ENCODE measurements around the gene IRAK1. TPM values are rescaled to one million over a fixed set of nuclear protein-coding genes. Genes with fewer than 3 reads are reported as not detected.

Gene IRAK1
- total RNA-seq, 1 experiment from 2014 or later: 147 TPM

DNA sequence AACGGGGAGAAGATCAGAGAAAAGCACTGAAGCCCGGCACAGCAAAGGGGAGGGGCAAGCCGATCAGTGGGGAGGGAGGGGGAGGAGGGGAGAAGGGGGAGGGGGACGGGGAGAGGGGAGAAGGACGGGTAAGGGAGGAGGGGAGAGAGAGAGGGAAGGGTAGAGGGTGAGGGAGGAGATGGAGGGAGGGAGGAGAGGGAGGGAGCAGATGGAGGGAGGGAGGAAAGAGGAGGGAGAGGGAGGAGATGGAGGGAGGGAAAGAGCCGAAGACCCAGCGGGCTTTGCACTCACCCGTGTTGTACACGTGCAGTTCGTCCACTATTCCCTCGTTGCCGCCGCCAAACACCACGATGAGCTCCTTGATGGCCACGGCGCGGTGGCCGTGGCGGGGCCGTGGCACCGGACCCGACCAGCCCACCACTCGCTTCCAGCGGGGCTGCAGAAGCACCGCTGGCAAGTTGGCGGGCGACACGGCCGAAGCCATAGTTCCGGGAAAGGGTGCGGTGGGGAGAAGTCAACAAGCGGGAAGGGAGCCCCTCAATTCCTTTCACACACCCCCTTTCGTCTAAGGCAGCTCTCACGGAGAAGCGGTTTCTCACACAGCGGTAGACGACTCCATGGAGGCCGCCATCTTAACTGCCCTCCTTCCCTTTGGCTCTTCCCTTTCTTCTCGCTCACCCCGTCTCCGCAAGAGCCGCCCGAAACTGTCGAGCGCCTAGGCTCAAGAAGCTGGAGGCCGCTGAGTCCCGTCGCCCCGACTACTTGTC is 49.2 kb downstream of the IRAK1 start:
- peaks cover 26% of the 10 kb centered on the region for H3K4me1 ChIP-seq (ENCODE audit: insufficient read depth, low read length, poor library complexity, severe bottlenecking)
- no peaks in the 10 kb centered on the region for H3K36me3 ChIP-seq (ENCODE audit: insufficient read depth, low read length, poor library complexity, severe bottlenecking)
- H3K27me3 ChIP-seq (replicated peaks; ENCODE audit: insufficient read depth, low read depth, low read length, poor library complexity): no peaks in the 10 kb centered on the region
- DNase-seq (ENCODE audit: low spot score): peak; percentile 86
- H3K27ac ChIP-seq (ENCODE audit: low read depth, low read length, poor library complexity, severe bottlenecking): peak overlapping the region; percentile 99
- TSS peak; percentile 49 for BruUV-seq (replicated peaks)
- CTCF ChIA-PET: interaction anchor here (1.4 kb wide), 1 partner anchor 43 kb away, joined by 3 read pairs; no protein-coding TSS in a partner anchor
- H3K4me3 ChIP-seq (ENCODE audit: low read depth, low read length, poor library complexity, severe bottlenecking): peak overlapping the region; percentile 86
- TF ChIP-seq CTCF (conservative IDR thresholded peaks at IDR 0.05; ENCODE audit: low read depth, low read length): no peak
- no peak for TF ChIP-seq EZH2 (IDR thresholded peaks at IDR 0.05; ENCODE audit: borderline replicate concordance, low read depth, low read length, poor library complexity, severe bottlenecking)
- POLR2A ChIA-PET (ENCODE audit: low non-redundant PET): interaction anchor here (0.8 kb wide), 1 partner anchor 400 kb away, joined by 11 read pairs; no protein-coding TSS in a partner anchor
- intact Hi-C loops (cut with micrococcal nuclease; ENCODE audit: unreplicated experiment): loop anchor here (1.0 to 10.0 kb wide), 2 partner anchors 42 to 424 kb away; partner anchors contain the start of gene RPL10
- no peaks in the 10 kb centered on the region for H3K9me3 ChIP-seq (ENCODE audit: low read depth, low read length, poor library complexity, severe bottlenecking)

- TF ChIP-seq EZH2 (IDR thresholded peaks at IDR 0.05; ENCODE audit: borderline replicate concordance, low read depth, low read length, poor library complexity, severe bottlenecking): no peak
- no peak for TF ChIP-seq CTCF (conservative IDR thresholded peaks at IDR 0.05; ENCODE audit: low read depth, low read length)
- no TSS peak for BruUV-seq (replicated peaks)
- H3K27ac ChIP-seq (ENCODE audit: low read depth, low read length, poor library complexity, severe bottlenecking): peak overlapping the region; percentile 72
- ChIA-PET CTCF (interaction anchor here (1.1 to 1.4 kb wide), 2 partner anchors 22 to 44 kb away, joined by 3 read pairs; no protein-coding TSS in a partner anchor), POLR2A (ENCODE audit: low non-redundant PET) (interaction anchor here (0.8 kb wide), 1 partner anchor 401 kb away, joined by 11 read pairs; no protein-coding TSS in a partner anchor)
- H3K27me3 ChIP-seq (replicated peaks; ENCODE audit: insufficient read depth, low read depth, low read length, poor library complexity): no peaks in the 10 kb centered on the region
- H3K9me3 ChIP-seq (ENCODE audit: low read depth, low read length, poor library complexity, severe bottlenecking): no peaks in the 10 kb centered on the region
- DNase-seq (ENCODE audit: low spot score): no peak
- peaks cover 26% of the 10 kb centered on the region for H3K4me1 ChIP-seq (ENCODE audit: insufficient read depth, low read length, poor library complexity, severe bottlenecking)
- intact Hi-C loops (cut with micrococcal nuclease; ENCODE audit: unreplicated experiment): loop anchor here (10.0 kb wide), 1 partner anchor 425 kb away; the partner anchor contains the start of gene RPL10
- no peaks in the 10 kb centered on the region for H3K36me3 ChIP-seq (ENCODE audit: insufficient read depth, low read length, poor library complexity, severe bottlenecking)
- H3K4me3 ChIP-seq (ENCODE audit: low read depth, low read length, poor library complexity, severe bottlenecking): peak overlapping the region; percentile 86
Measured at GRCh38 chrX:153969904-153970356, 49.8 kb downstream of the IRAK1 start.

GRCh38 chrX:153969125-153969903 is 50.4 kb downstream of the IRAK1 start:
- ChIA-PET POLR2A (ENCODE audit: low non-redundant PET) (no interaction called here), CTCF (interaction anchor here (1.1 kb wide), 1 partner anchor 21 kb away, joined by 3 read pairs; no protein-coding TSS in a partner anchor)
- intact Hi-C loops (cut with micrococcal nuclease; ENCODE audit: unreplicated experiment): no loop called here
- peaks cover 26% of the 10 kb centered on the region for H3K4me1 ChIP-seq (ENCODE audit: insufficient read depth, low read length, poor library complexity, severe bottlenecking)
- no TSS peak for BruUV-seq (replicated peaks)
- peak overlapping the region; percentile 86 for H3K4me3 ChIP-seq (ENCODE audit: low read depth, low read length, poor library complexity, severe bottlenecking)
- no peaks in the 10 kb centered on the region for H3K27me3 ChIP-seq (replicated peaks; ENCODE audit: insufficient read depth, low read depth, low read length, poor library complexity)
- no peaks in the 10 kb centered on the region for H3K9me3 ChIP-seq (ENCODE audit: low read depth, low read length, poor library complexity, severe bottlenecking)
- no peak for DNase-seq (ENCODE audit: low spot score)
- peaks cover 4% of the 10 kb centered on the region for H3K36me3 ChIP-seq (ENCODE audit: insufficient read depth, low read length, poor library complexity, severe bottlenecking)
- TF ChIP-seq CTCF (conservative IDR thresholded peaks at IDR 0.05; ENCODE audit: low read depth, low read length) (no peak), EZH2 (IDR thresholded peaks at IDR 0.05; ENCODE audit: borderline replicate concordance, low read depth, low read length, poor library complexity, severe bottlenecking) (no peak)
- peak overlapping the region; percentile 72 for H3K27ac ChIP-seq (ENCODE audit: low read depth, low read length, poor library complexity, severe bottlenecking)
